ENCODE measurements around the gene BLCAP. TPM values are rescaled to one million over a fixed set of nuclear protein-coding genes. Genes with fewer than 3 reads are reported as not detected.

Gene BLCAP
- total and polyA plus RNA-seq, 4 experiments from 2014 or later = 63.7 to 97.4 (median 84.6) TPM

DNA sequence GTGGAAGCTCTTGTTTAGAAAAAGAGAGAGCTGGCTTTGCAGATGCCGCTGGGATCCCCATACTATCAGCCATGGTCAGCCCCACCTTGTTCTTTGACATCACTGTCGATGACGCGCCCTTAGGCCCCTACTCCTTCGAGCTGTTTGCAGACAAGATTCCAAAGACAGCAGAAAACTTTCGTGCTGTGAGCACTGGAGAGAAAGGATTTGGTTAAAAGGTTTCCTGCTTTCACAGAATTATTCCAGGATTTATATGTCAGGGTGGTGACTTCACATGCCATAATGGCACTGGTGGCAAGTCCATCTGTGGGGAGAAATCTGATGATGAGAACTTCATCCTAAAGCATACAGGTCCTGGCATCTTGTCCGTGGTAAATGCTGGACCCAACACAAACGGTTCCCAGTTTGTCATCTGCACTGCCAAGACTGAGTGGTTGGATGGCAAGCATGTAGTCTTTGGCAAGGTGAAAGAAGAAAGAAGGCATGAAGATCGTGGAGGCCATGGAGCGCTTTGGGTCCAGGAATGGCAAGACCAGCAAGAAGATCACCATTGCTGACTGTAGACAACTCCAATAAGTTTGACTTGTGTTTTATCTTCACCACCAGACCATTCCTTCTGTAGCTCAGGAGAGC is 2.4 kb upstream of the BLCAP start:
- Mint-ChIP-seq H3K27ac (peak overlapping the region in 3 of 7 donors; percentile 24 to 98 (median 44)), H3K4me3 (peak overlapping the region in 2 of 8 donors; percentile 10 to 31), H3K4me1 (peaks cover 24 to 43% (median 29%) of the 10 kb centered on the region in 4 donors), H3K36me3 (peaks cover 0 to 12% of the 10 kb centered on the region in 2 donors), H3K27me3 (peaks cover 0 to 5% of the 10 kb centered on the region in 2 donors), H3K9me3 (peaks cover 0 to 2% (median 0%) of the 10 kb centered on the region in 8 donors)
- peaks cover 26% of the 10 kb centered on the region for H3K4me1 ChIP-seq (ENCODE audit: insufficient read depth, low read length)
- no peaks in the 10 kb centered on the region for H3K36me3 ChIP-seq (ENCODE audit: insufficient read depth, low read length)
- no peaks in the 10 kb centered on the region for H3K27me3 ChIP-seq (ENCODE audit: insufficient read depth, low read length)
- no peak overlapping the region for H3K4me3 ChIP-seq (ENCODE audit: low read length in 2 of 2)
- no peak for DNase-seq
- no peak overlapping the region for H3K27ac ChIP-seq (ENCODE audit: low read depth, low read length)
- H3K9me3 ChIP-seq (ENCODE audit: control insufficient read depth in 1 of 2, low read length in 2 of 2) = no peaks in the 10 kb centered on the region
- ChIA-PET POLR2A (ENCODE audit: partially characterized antibody) (no interaction called here), CTCF (ENCODE audit: partially characterized antibody) (interaction anchor here (0.8 to 10.1 kb wide), 3 partner anchors 10 to 336 kb away, joined by 3 to 180 read pairs (median 113); no protein-coding TSS in a partner anchor)
- intact Hi-C loops (cut with micrococcal nuclease) = loop anchor here (5.0 kb wide), 4 partner anchors 162 to 1328 kb away; partner anchors contain the start of genes CTNNBL1, MANBAL and RBL1

DNA sequence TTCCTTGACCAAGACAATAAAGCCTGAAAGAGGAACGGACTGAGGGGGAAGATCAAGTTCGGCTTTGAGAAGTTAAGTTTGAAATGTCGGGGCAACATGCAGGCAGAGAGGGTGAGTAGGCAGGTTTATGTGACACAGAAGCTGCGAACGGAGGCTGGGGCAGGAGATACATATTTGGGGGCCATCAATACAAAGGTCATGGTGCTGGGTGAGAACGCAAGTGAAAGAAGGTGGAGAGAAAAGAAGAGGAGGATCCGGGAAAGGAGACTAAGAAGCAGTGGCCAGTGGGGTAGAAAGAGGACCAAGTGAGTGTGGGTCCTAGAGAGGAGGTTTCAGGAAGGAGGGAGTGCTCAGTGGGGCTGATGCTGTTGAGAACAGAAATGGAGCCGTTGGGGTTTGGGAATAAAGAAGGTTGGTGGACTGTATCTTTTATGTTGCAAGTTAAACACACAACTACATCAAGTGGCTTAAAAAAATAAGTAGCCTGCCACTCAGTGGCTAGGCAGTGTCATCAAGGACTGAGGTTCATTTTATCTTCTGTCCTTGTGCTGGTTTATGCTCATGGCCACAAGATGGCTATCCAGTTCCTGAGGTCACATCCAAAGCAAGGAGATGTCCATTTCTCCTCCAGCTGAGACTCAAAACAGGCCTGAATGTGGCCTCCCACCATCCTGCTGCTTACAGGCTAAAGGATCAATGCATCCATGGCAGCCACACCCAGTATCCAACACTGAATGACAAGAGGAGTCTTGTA is 1.7 kb upstream of the BLCAP start:
- intact Hi-C loops (cut with micrococcal nuclease) = loop anchor here (5.0 kb wide), 3 partner anchors 163 to 432 kb away; partner anchors contain the start of genes CTNNBL1, MANBAL and RBL1
- Histone ChIP-seq H3K4me1 (ENCODE audit: insufficient read depth, low read length) (peaks cover 33% of the 10 kb centered on the region), H3K4me3 (ENCODE audit: low read length in 2 of 2) (no peak overlapping the region), H3K9me3 (ENCODE audit: control insufficient read depth in 1 of 2, low read length in 2 of 2) (no peaks in the 10 kb centered on the region), H3K36me3 (ENCODE audit: insufficient read depth, low read length) (no peaks in the 10 kb centered on the region), H3K27ac (ENCODE audit: low read depth, low read length) (no peak overlapping the region), H3K27me3 (ENCODE audit: insufficient read depth, low read length) (no peaks in the 10 kb centered on the region)
- Mint-ChIP-seq H3K4me3 (peak overlapping the region in 7 of 8 donors; percentile 27 to 73 (median 51)), H3K9me3 (peaks cover 0 to 2% (median 0%) of the 10 kb centered on the region in 8 donors), H3K27ac (peak overlapping the region in 4 of 7 donors; percentile 76 to 99 (median 88)), H3K4me1 (peaks cover 26 to 47% (median 35%) of the 10 kb centered on the region in 4 donors), H3K27me3 (peaks cover 0 to 2% of the 10 kb centered on the region in 2 donors), H3K36me3 (peaks cover 0 to 12% of the 10 kb centered on the region in 2 donors)
- POLR2A ChIA-PET (ENCODE audit: partially characterized antibody) = interaction anchor here (3.0 kb wide), 1 partner anchor 351 kb away, joined by 12 read pairs; the partner anchor contains the start of genes MROH8 and RPN2
- DNase-seq = no peak
- CTCF ChIA-PET (ENCODE audit: partially characterized antibody) = interaction anchor here (0.8 to 10.1 kb wide), 4 partner anchors 9 to 336 kb away, joined by 3 to 180 read pairs (median 58); no protein-coding TSS in a partner anchor

DNA sequence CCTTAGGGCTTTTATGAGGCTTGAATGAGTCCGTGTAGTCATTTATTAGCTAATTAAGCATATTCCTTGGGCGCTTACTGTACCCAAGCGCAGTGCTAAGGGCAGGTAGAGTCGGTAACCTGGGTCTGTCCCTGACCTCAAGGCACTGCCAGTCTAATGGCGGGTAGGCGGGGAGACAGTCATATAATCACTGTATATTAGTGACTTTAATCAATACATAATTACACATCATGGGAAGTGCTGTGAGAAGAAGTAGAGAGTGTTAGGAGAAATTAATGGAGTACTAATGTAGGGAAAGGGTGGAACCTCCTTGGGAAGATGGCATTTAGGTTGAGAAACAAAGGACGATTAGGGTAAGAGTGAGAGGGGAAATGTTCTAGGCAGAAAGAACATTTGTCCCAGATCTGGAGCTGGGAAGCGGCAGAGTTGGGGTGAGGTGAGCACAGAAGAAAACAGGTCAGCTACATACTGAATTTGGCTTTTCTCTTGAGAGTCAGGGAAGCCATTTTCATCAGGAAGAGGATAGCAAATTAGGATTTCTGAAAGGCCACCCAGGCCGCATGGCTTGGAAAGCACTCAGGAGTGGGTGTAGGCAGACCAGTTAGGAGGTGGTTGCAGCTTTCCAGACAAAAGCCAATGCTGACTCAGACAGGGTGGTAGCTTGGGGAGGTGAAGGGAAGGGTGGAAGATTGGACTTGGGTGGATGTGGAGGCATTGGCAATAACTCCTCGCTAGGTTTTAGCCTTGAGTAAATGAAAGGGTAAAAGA is 954 bp upstream of the BLCAP start:
- Histone ChIP-seq H3K36me3 (ENCODE audit: insufficient read depth, low read length) (no peaks in the 10 kb centered on the region), H3K4me1 (ENCODE audit: insufficient read depth, low read length) (peaks cover 37% of the 10 kb centered on the region), H3K27me3 (ENCODE audit: insufficient read depth, low read length) (no peaks in the 10 kb centered on the region), H3K27ac (ENCODE audit: low read depth, low read length) (peak overlapping the region; percentile 99), H3K4me3 (ENCODE audit: low read length in 2 of 2) (peak overlapping the region; percentile 90 to 100), H3K9me3 (ENCODE audit: control insufficient read depth in 1 of 2, low read length in 2 of 2) (no peaks in the 10 kb centered on the region)
- ChIA-PET CTCF (ENCODE audit: partially characterized antibody) (interaction anchor here (1.3 to 10.1 kb wide), 4 partner anchors 9 to 335 kb away, joined by 3 to 180 read pairs (median 58); no protein-coding TSS in a partner anchor), POLR2A (ENCODE audit: partially characterized antibody) (interaction anchor here (1.0 to 3.0 kb wide), 4 partner anchors 15 to 505 kb away, joined by 3 to 12 read pairs (median 4); partner anchors contain the start of genes MROH8, RPN2, RPRD1B and TTI1)
- Mint-ChIP-seq H3K36me3 (peaks cover 0 to 12% of the 10 kb centered on the region in 2 donors), H3K27ac (peak overlapping the region; percentile 98 to 100 (median 99)), H3K4me1 (peaks cover 28 to 52% (median 41%) of the 10 kb centered on the region in 4 donors), H3K27me3 (no peaks in the 10 kb centered on the region), H3K9me3 (peaks cover 0 to 2% (median 0%) of the 10 kb centered on the region in 8 donors), H3K4me3 (peak overlapping the region; percentile 86 to 96 (median 90))
- DNase-seq = no peak
- intact Hi-C loops (cut with micrococcal nuclease) = loop anchor here (5.0 kb wide), 3 partner anchors 164 to 431 kb away; partner anchors contain the start of genes CTNNBL1, MANBAL and RBL1

DNA sequence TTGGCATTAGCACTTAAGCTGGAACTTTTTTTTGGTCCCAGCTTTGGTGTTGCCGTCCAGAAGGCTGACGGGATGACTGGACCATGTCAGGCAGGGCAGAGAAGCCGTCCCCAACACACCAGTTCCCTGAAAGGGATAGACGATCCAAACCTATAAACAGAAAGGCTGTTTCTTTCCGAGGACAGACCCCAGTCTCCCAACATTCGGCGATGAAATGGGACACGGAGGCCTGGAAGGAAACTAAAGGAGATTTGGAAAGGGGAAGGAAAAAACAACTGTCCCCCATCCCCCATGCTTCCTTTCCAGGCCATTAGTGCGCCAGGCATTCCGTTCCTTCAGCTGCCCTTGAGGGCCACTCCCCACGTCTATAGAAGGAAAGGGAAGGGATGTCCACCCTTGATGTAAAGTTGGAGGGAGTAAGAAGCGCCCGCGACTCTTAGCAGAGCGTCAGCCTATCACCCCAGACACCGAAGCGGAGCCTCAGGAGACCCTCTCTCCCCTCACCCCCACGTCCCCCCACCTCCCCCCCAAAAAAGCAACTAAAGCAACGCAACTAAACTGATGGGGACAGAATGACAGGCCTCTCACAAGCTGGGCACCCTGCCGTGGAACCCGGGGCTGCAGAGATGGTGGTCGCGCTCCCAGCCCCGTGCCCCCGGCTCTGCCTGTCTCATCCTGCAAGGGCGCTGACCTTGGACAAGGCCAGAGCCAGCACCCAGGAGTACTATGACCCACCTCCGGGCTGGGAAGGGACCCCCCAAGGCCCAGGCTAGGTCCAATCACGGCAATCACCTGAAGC is 638 bp downstream of the BLCAP start:
- intact Hi-C loops (cut with micrococcal nuclease) = loop anchor here (1.0 to 5.0 kb wide), 5 partner anchors 165 to 430 kb away; partner anchors contain the start of genes CTNNBL1, MANBAL and RBL1
- ChIA-PET CTCF (ENCODE audit: partially characterized antibody) (interaction anchor here (1.3 to 10.1 kb wide), 2 partner anchors 325 to 333 kb away, joined by 4 to 180 read pairs; no protein-coding TSS in a partner anchor), POLR2A (ENCODE audit: partially characterized antibody) (interaction anchor here (1.0 to 3.0 kb wide), 7 partner anchors 16 to 506 kb away, joined by 3 to 12 read pairs (median 4); partner anchors contain the start of genes MANBAL, MROH8, RPN2 and RPRD1B)
- H3K36me3 ChIP-seq (ENCODE audit: insufficient read depth, low read length) = no peaks in the 10 kb centered on the region
- H3K4me1 Mint-ChIP-seq = peaks cover 32 to 61% (median 49%) of the 10 kb centered on the region in 4 donors
- DNase-seq = peak in 1 of 5 donors; percentile 40
- peak overlapping the region; percentile 86 to 96 (median 90) for H3K4me3 Mint-ChIP-seq
- peaks cover 0 to 2% (median 0%) of the 10 kb centered on the region in 8 donors for H3K9me3 Mint-ChIP-seq
- peak overlapping the region; percentile 90 to 100 for H3K4me3 ChIP-seq (ENCODE audit: low read length in 2 of 2)
- H3K27ac Mint-ChIP-seq = peak overlapping the region; percentile 98 to 100 (median 99)
- H3K27ac ChIP-seq (ENCODE audit: low read depth, low read length) = peak overlapping the region; percentile 99
- no peaks in the 10 kb centered on the region for H3K27me3 Mint-ChIP-seq
- H3K27me3 ChIP-seq (ENCODE audit: insufficient read depth, low read length) = no peaks in the 10 kb centered on the region
- H3K9me3 ChIP-seq (ENCODE audit: control insufficient read depth in 1 of 2, low read length in 2 of 2) = no peaks in the 10 kb centered on the region
- H3K36me3 Mint-ChIP-seq = peaks cover 0 to 12% of the 10 kb centered on the region in 2 donors
- peaks cover 37% of the 10 kb centered on the region for H3K4me1 ChIP-seq (ENCODE audit: insufficient read depth, low read length)

DNA sequence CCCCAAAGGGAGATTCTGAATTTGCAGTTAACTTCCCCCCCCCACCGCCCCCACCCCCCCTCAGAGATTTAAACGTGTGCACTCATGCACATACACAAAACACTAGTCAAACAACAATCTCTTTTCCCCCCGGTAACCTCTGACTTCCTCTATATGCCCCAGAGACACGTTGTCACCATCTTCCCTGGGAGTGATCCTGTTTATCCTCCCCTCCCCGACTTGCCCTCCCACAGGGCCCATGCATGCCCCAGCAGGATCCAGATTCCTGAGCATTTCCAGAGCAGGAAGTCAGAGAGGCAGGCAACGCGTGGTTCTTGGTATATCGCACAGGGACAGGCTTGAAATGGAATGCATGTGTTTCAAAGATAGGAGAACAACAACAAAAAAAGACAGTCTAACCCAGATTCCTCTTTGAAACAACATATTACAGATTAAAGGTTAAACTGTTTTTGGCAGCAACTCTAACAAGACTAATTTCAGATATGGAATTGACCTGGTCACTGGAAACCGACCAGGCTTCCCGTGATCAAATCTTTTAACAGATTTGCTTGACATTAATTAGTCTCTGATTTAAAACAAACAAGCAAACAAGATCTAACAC is 1.3 kb downstream of the BLCAP start:
- no peaks in the 10 kb centered on the region for H3K27me3 ChIP-seq (ENCODE audit: insufficient read depth, low read length)
- Mint-ChIP-seq H3K27ac (peak overlapping the region; percentile 98 to 100 (median 99)), H3K36me3 (peaks cover 0 to 12% of the 10 kb centered on the region in 2 donors), H3K4me3 (peak overlapping the region; percentile 86 to 96 (median 90)), H3K4me1 (peaks cover 34 to 67% (median 52%) of the 10 kb centered on the region in 4 donors), H3K27me3 (no peaks in the 10 kb centered on the region), H3K9me3 (peaks cover 0 to 2% (median 0%) of the 10 kb centered on the region in 8 donors)
- H3K27ac ChIP-seq (ENCODE audit: low read depth, low read length) = peak overlapping the region; percentile 99
- ChIA-PET POLR2A (ENCODE audit: partially characterized antibody) (interaction anchor here (1.0 to 1.5 kb wide), 2 partner anchors 34 to 237 kb away, joined by 4 to 12 read pairs; partner anchors contain the start of gene MANBAL), CTCF (ENCODE audit: partially characterized antibody) (no interaction called here)
- no peaks in the 10 kb centered on the region for H3K9me3 ChIP-seq (ENCODE audit: control insufficient read depth in 1 of 2, low read length in 2 of 2)
- no peaks in the 10 kb centered on the region for H3K36me3 ChIP-seq (ENCODE audit: insufficient read depth, low read length)
- intact Hi-C loops (cut with micrococcal nuclease) = loop anchor here (2.0 to 5.0 kb wide), 4 partner anchors 166 to 429 kb away; partner anchors contain the start of genes CTNNBL1, MANBAL and RBL1
- no peak for DNase-seq
- peak overlapping the region; percentile 80 to 90 for H3K4me3 ChIP-seq (ENCODE audit: low read length in 2 of 2)
- peaks cover 37% of the 10 kb centered on the region for H3K4me1 ChIP-seq (ENCODE audit: insufficient read depth, low read length)
